HL-60 (cell line): ENCODE measurements around the gene GRM8.

ENCODE experiments used
- DNase-seq, 2 experiments: peaks; one replicate each; pipeline ENCODE4 v3.0.0-alpha.2; 2010 to 2020; ENCODE audit warnings: low read depth in 1 of 2, low spot score in 1 of 2
- H3K27ac ChIP-seq: fragments of 250-450 bp; sonication (Bioruptor Pico); replicated peaks from 2 replicates; pipeline ENCODE4 v1.5.1; 2020; ENCODE audit warnings: mild to moderate bottlenecking, moderate library complexity
- H3K27me3 ChIP-seq: fragments of 250-450 bp; sonication (Bioruptor Pico); 2 replicates; pipeline ENCODE4 v1.5.1; 2021; ENCODE audit warnings: mild to moderate bottlenecking, moderate library complexity; ENCODE audit not compliant: insufficient read depth, poor library complexity, severe bottlenecking
- H3K4me3 ChIP-seq: replicated peaks from 2 replicates; pipeline ENCODE4 v1.5.1; 2011; ENCODE audit warnings: mild to moderate bottlenecking, control low read depth, low read length; ENCODE audit not compliant: insufficient read depth
- CTCF ChIP-seq: IDR thresholded peaks from one replicate; pipeline ENCODE4 v1.5.1; 2011; ENCODE audit warnings: low read length, control low read depth, inconsistent platforms; ENCODE audit not compliant: insufficient read depth
- GABPA ChIP-seq: IDR thresholded peaks from 2 replicates; pipeline ENCODE4 v1.6.1; 2012; ENCODE audit warnings: low read depth
- POLR2AphosphoS5 ChIP-seq: IDR thresholded peaks from 2 replicates; pipeline ENCODE4 v1.6.1; 2012; ENCODE audit warnings: low read depth
- REST ChIP-seq: IDR thresholded peaks from 2 replicates; pipeline ENCODE4 v1.6.1; 2012; ENCODE audit warnings: low read depth; ENCODE audit not compliant: insufficient replicate concordance
- SPI1 ChIP-seq: IDR thresholded peaks from 2 replicates; pipeline ENCODE4 v1.6.1; 2012; ENCODE audit warnings: low read depth, mild to moderate bottlenecking, borderline replicate concordance

Gene GRM8

GRCh38 chr7:126495733-126496132, 757.0 kb downstream of the GRM8 start:
- no peak overlapping the region for H3K4me3 ChIP-seq
- H3K27me3 ChIP-seq = no peaks in the 10 kb centered on the region
- no peak for DNase-seq
- H3K27ac ChIP-seq = no peak overlapping the region
- TF ChIP-seq POLR2AphosphoS5 = no peak
- no peak for TF ChIP-seq SPI1
- no peak for TF ChIP-seq CTCF
- no peak for TF ChIP-seq GABPA
- no peak for TF ChIP-seq REST

GRCh38 chr7:126495001-126495400, 757.7 kb downstream of the GRM8 start:
- Histone ChIP-seq H3K27ac (no peak overlapping the region), H3K27me3 (no peaks in the 10 kb centered on the region), H3K4me3 (no peak overlapping the region)
- TF ChIP-seq REST (no peak), GABPA (no peak), POLR2AphosphoS5 (no peak), CTCF (no peak), SPI1 (no peak)
- DNase-seq = no peak

GRCh38 chr7:126493801-126494200, 758.9 kb downstream of the GRM8 start:
- TF ChIP-seq GABPA (no peak), POLR2AphosphoS5 (no peak), REST (no peak), SPI1 (peak; percentile 13; the same call in 1 of the 2 replicates), CTCF (no peak)
- DNase-seq = no peak
- H3K27me3 ChIP-seq = no peaks in the 10 kb centered on the region
- H3K4me3 ChIP-seq = no peak overlapping the region
- no peak overlapping the region for H3K27ac ChIP-seq
